ENCODE data around the gene PRKAG2.

GRCh38 chr7:151905353-151905752 lies 28.4 kb upstream of the PRKAG2 start:
- TF ChIP-seq GATA2 (IDR thresholded peaks at IDR 0.05; ENCODE audit: low read depth, low read length) (no peak), GATA3 (IDR thresholded peaks at IDR 0.05; ENCODE audit: low read depth, low read length) (no peak)

All from SH-SY5Y (cell line).